Astrocyte (in vitro differentiated cells and primary cell): ENCODE results near the gene HGS.

Experiments used
- EZH2 ChIP-seq: IDR thresholded peaks from 2 replicates; pipeline ENCODE4 v1.6.1; 2012; ENCODE audit warnings: mild to moderate bottlenecking, low read length, inconsistent platforms; ENCODE audit not compliant: insufficient read depth
- TF ChIP-seq, protein P1 (sequence below): IDR thresholded peaks from 2 replicates; pipeline ENCODE4 v1.5.1; 2011; ENCODE audit warnings: low read depth, mild to moderate bottlenecking, inconsistent platforms, low read length, moderate library complexity; ENCODE audit not compliant: insufficient read depth

- TF ChIP-seq, protein P1, sequence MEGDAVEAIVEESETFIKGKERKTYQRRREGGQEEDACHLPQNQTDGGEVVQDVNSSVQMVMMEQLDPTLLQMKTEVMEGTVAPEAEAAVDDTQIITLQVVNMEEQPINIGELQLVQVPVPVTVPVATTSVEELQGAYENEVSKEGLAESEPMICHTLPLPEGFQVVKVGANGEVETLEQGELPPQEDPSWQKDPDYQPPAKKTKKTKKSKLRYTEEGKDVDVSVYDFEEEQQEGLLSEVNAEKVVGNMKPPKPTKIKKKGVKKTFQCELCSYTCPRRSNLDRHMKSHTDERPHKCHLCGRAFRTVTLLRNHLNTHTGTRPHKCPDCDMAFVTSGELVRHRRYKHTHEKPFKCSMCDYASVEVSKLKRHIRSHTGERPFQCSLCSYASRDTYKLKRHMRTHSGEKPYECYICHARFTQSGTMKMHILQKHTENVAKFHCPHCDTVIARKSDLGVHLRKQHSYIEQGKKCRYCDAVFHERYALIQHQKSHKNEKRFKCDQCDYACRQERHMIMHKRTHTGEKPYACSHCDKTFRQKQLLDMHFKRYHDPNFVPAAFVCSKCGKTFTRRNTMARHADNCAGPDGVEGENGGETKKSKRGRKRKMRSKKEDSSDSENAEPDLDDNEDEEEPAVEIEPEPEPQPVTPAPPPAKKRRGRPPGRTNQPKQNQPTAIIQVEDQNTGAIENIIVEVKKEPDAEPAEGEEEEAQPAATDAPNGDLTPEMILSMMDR, result no peak
- TF ChIP-seq EZH2, result no peak
These were observed 36.2 kb upstream of the HGS start for GRCh38 chr17:81647640-81648012.
